ENCODE results near the gene EDC4. TPM values are rescaled to one million over a fixed set of nuclear protein-coding genes. Genes with fewer than 3 reads are reported as not detected.

Gene EDC4
- total and polyA plus RNA-seq, 2 of the 8 experiments (the other 6 are each of a cell fraction or from before 2014, with no cell fraction given) = 58.5 to 72.7 TPM

- TF ChIP-seq SAP30 (IDR thresholded peaks at IDR 0.05; ENCODE audit: insufficient read depth, insufficient replicate concordance, low read length) (no peak), CTCF (IDR thresholded peaks at IDR 0.05; ENCODE audit: control extremely low read depth in 1 of 3, insufficient read depth in 1 of 3, low read depth in 1 of 3, low read length in 3 of 3) (peak in 2 of 3 experiments; percentile 16 to 23; a peak in 1 of 4 replicates), KDM5A (IDR thresholded peaks at IDR 0.05; ENCODE audit: low read length) (no peak), YY1 (IDR thresholded peaks at IDR 0.05; ENCODE audit: low read depth, low read length) (no peak), GTF2F1 (IDR thresholded peaks at IDR 0.05; ENCODE audit: borderline replicate concordance, low read depth, low read length) (no peak), RAD21 (IDR thresholded peaks at IDR 0.05 in 1 of 2, conservative IDR thresholded peaks at IDR 0.05 in 1 of 2; ENCODE audit: low read depth in 2 of 2, low read length in 2 of 2) (peak in 1 of 2 experiments; percentile 36; a peak in 3 of 4 replicates), SIX5 (IDR thresholded peaks at IDR 0.05; ENCODE audit: low read depth, low read length) (no peak)
These were observed 46.9 kb downstream of the EDC4 start (continued) for GRCh38 chr16:67919622-67920221.

Measured in H1 (cell line).